NCI-H2227 treated with DMSO at 0.1 percent for 48 hours (cell line): ENCODE data around the gene CCT3.
A peak's percentile ranks its signal among the peaks of the same experiment; 100 is the strongest.

Experiments used
- DNase-seq: peaks from one replicate; lab custom pipeline; 2025; lab: John Stamatoyannopoulos, UW

CCT3 gene

DNA sequence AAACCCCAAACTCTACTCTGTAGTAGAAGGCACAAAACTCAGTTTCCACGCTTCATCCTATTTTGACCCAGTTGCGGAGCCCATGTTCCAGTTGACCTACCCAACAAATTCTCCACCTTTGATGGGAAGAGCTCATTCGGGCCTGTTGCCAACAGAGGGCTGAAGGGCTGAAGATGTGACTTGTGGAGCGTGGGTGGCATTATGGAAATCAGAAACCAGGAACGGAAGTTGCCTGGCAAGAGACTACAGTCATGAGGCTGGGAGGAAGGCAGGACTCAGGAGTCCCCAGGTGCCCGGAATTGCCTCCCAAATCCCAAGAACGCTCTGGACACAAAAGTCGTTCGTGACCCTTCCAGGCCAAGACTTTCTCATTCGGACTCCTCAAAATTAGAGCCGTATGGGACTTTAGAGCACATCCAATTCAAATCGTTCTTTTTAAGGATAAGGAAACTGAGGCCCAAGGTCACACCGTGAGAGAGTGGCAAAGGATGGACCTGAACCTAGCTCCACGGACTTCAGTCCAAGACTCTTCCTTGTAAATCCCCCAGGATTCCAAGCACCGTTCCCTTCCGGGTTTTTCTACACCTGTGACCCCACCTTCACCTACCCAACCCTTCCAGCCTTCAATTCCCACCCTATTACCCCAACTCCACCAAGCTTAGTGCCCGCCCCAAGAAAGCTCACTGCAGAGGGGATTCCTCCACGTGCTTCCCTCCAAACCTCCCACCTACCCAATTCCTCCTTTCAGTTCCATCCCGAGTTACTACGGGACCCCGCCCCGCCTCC, 56.2 kb downstream of the CCT3 start:
- peak; percentile 13 for DNase-seq

DNA sequence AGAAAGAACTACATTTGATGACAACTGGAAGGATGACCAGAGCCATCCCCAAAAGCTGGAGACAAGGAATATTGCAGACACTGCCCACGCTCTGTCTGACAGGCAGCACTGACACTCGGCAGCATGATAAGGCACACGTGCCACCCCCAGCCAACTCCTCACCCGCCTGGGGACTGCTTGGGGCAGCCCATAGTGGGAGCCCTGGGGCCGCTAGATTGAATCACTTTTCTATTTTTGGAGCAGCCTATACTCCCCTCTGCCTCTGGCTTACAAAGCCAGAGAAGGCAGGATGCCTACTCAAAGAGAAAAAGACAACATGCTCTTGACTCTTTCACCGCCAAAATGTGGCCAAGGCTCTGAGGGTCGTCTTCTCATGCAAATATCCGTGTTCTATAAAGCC, 56.8 kb downstream of the CCT3 start:
- DNase-seq = no peak

DNA sequence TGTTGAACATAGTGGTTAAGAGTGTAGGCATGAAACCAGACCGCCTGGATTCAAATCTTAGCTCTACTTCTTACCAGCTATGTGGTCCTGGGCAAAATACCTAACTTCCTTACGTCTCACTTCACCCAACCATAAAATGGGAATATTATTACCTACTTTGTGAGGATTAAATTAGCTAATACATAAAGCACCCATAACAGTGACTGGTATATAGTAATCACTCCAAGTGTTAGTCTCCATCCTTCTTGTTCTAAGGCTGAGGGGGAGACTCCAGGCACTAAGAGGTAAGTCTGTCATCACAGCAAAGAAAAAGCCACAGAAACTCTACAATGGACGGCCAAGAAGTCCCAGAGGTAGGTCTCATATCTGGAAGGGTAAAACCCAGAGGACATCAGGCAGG, 58.3 kb downstream of the CCT3 start:
- no peak for DNase-seq

DNA sequence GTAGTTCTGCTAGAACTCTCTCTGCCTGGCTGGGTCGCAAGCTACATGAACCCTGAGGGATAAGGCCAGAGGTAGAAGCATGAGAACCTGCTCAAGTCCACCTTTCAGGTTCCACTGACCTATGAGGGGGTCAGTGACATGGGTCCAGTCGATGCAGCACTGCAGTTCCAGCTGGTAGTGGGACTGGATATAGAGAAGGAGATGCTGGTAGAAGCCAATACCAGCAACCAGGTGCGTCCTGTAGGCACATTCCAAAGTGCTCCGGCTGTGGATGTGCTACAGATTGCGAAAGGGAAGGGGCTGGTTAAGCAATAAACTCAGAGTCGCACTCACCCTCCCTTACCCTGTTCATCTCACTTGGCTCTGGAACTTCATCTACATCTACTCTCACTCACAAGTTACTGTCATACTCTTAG, 61.1 kb downstream of the CCT3 start:
- DNase-seq = no peak

DNA sequence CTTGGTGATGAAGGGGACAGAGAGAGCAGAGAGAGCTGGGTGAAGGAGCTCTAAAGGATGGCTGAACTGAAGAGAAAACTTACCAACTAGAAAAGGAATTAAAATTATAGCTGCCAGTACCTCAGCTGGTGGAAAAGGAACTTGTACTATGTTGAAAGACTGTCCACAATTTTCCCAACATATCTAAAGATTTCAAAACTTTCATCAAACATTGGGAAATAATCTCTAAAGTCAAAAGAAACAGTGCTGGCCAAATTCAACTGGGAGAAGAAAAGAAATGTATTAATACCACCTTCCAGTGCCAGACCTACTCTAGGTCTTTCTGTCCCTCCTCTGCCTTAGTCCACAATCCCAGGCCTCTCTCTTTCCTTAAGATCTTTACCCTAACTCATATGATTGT, 61.6 kb downstream of the CCT3 start:
- no peak for DNase-seq

DNA sequence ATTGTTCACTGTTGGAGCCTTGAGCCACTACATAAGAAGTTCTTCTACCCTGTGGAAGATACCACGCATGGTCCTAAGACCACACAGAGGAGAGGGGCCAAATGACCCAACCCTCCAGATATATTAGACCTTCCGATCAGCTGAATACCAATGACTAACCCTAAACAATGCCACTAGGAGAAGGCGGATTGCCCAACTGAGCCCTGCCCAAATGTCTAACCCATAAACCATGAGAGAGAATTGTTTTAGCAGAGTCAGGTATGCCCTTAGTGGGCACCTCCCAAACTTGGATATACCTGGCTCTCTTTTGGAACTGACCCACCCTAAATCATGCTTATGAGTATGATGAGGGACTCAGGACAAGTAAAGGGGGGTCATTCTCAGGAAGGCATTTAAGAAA, 67.8 kb downstream of the CCT3 start:
- DNase-seq = no peak

DNA sequence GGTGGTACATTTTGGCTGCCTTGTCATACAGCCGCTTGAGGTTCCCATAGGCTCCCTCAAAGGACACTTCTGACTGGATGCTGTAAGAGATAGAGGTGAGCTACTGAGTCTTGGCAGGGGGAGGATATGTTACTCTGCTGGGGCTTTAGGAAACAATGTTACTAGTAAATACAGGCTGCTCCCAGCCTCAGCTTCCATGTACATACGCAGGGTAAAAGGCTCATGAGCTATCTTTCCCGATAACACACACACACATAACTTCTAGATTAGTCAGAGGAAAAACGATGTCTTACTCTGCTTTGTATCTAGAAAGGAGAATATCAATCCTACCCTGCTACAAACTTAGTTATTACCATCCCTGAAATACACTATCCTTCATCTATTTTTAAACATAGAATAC, 69.8 kb downstream of the CCT3 start:
- no peak for DNase-seq

DNA sequence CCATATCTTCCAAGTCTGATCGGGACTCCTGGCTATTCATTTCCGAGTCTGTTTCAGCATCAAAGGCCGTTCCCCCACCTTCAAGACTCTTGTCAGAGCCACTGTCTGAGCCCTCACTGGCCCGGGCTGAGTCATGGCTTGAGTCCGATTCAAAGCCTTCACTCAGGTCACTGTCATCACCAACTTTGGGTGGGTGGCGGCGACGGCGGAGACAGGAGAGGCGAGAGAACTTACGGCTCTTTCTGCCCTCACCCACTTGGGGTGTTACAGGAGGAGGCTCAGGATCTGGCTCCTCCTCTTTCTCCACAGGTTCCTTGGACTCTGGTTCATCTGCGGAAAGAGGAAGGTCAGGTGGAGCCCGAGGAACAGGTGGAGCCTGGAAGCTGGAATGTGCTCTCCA, 72.0 kb downstream of the CCT3 start:
- no peak for DNase-seq

DNA sequence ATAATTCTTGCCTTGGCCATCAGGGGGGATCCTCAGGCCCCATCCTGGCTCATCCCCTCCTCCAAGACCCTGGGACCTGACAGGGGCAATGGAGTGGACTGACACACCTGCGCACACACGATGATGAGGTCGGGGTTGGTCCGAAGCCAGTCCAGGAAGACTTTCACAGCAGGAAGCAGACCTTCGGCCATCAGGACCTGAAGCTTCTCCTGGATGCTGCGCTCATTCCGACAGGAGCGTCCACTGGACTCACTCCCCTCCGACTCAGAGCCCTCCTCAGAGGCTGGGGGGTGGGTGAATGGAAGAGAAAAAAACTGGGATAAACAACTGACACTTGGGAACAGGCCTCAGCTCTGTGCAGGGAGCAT, 74.8 kb downstream of the CCT3 start:
- no peak for DNase-seq

DNA sequence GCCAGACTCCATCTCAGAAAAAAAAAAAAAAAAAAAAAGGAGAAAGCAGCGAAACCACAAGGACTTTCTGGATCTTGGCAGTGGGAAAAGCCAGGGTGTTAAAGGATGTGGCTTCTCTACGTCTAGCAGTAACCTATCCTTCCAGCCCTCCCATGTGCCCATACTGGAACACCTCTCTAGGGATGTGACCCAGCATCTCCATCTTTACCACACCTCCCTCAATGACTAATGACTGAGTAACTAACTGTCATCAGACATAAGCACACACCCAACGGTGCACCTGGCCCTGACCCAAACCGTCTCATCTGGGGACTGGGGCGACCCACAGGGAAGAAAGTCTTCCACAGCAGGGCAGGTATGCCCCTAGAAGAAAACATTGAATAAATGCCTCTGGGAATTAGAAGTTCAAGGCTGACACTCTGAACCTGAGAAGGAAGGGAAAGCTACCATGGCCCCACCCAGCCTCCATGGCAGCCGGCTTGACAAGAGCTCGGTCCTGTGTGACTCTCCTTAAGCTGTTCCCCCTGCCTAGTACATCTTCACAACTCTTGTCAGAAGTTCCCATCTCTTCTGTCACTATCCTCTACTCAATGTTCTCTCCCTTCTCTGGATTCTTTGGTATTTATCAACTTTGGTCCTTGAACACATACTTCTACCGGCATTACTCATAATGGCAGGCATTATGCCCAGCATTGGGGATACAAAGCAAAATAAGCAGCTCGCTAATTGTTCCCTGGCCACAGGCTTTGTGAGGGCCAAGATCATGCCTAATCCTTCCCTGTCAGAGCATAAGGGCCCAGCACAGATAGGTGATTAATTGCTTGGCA, 75.4 kb downstream of the CCT3 start:
- DNase-seq = no peak

DNA sequence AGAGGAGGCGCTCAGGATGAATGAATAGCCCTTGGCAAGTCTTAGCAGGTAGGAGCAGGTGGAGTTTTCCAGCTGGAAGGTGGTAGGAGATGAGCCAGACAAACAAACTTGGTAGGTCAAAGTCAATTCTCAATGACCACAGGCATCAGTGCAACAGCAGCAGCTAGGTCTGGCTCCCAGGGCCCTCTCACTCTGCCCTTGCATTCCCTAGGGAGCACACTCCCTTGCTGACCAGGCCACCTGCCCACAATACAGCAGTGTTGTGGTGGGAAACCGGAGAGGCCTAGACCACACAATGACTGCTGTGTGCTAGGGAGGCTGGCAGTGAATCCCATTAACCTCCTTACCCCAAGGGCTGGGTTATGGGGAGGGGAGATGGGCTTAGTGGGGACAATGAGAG, 77.2 kb downstream of the CCT3 start:
- no peak for DNase-seq

DNA sequence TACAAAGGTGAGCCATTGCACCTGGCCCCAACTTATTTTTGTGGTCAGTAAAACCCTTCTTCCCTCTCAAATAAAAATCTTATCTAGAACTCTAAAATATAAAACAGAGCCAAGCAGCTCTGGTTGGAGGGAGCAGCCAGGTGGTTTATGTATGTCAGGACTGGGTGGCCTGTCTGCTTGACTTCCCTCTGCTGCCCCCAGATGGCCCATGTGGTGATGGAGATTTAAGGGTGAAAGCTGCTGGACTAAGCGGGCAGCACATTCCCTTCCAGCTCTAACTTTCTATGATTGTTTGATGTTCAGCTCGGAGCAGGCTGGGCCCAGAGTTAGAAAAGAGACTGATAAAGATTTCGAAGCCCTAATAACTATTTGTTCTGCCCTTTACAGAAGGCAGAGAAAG, 78.3 kb downstream of the CCT3 start:
- DNase-seq = no peak
